Pancreas (tissue), 10 donors: ENCODE data around the gene NPIPB9. TPM values are rescaled to one million over a fixed set of nuclear protein-coding genes. Genes with fewer than 3 reads are reported as not detected.
"Not testable (repeated sequence)": the region's sequence is repeated elsewhere in the genome, so short reads cannot be mapped to it uniquely, and the experiment has no call there.

Source experiments
- ATAC-seq, 4 donors: fragments of 200-7000 bp; cut with Tn5 transposase; one replicate each; pipeline versions ENCODE4 v1.8.0 to v1.9.1; 2020; ENCODE audit warnings: mild to moderate bottlenecking in 4 of 4, moderate library complexity in 4 of 4
- DNase-seq, 6 donors: peaks; one replicate each; pipeline ENCODE4 v3.0.0-alpha.2; 2020
- FAIRE-seq: peaks from 2 replicates; lab custom pipeline; 2012; peaks lifted over from hg19 to GRCh38; lab: Jason Lieb, UNC
- H3K27ac ChIP-seq, 4 donors: fragments of 200-600 bp; sonication (generic); 1 replicate in 3 of 4; 2 replicates in 1 of 4; pipeline versions ENCODE4 v1.5.0 to v1.8.0; 2020
- H3K27me3 ChIP-seq, 4 donors: fragments of 200-600 bp; one replicate each; pipeline ENCODE4 v1.8.0; 2021
- H3K36me3 ChIP-seq, 3 donors: fragments of 200-600 bp; sonication (generic) in 1 of 3; one replicate each; pipeline versions ENCODE4 v1.5.0 to v1.8.0; 2020 to 2021
- H3K4me1 ChIP-seq, 3 donors: fragments of 200-600 bp; one replicate each; pipeline ENCODE4 v1.8.0; 2021
- H3K4me3 ChIP-seq, 4 donors: fragments of 200-600 bp; sonication (generic) in 2 of 4; one replicate each; pipeline versions ENCODE4 v1.5.0 to v1.8.0; 2020 to 2021
- H3K9me3 ChIP-seq, 4 donors: fragments of 200-600 bp; one replicate each; pipeline ENCODE4 v1.8.0; 2021
- WGBS, 2 donors: extraction: QIAGEN DNeasy Blood & Tissue Kit; methylation state at CpG; one replicate each; pipeline ENCODE4 v1.1.7; 2013; 5-methylcytosine and 5-hydroxymethylcytosine counted together
- intact Hi-C, 3 donors: fragments of 100-400 bp; cut with DNase I; formaldehyde crosslinking; loops; one replicate each; pipeline versions ENCODE4 v1.11.1 to v1.14.2; 2022
- polyA plus RNA-seq, 2 donors: library from polyadenylated mRNA; stranded (reverse); fragments of 200-250 nt; gene quantifications; one replicate each; pipeline ENCODE4 v1.2.3, GENCODE V29; 2013
- total RNA-seq, 6 donors: library from RNA; stranded (reverse); fragmentation: NEBNext Ultra II Directional in 4 of 6; extraction: Animal tissue kit (Norgen Biotek cat#: 25700) in 4 of 6; gene quantifications; one replicate each; pipeline versions ENCODE4 v1.2.1 to v1.2.4, GENCODE V29; 2021 to 2023
- donor health status: healthy with polysubstance abuse.
- donor health status: DM: no; HTN: no; CAD: no; lungs with moderate emphysema.
- donor health status: DM: no; HTN: no; CAD: no.
- donor health status: control.
- donor health status: control.
- donor health status: Bipolar disorder and iron deficiency.
- donor health status: DM: yes; HTN: yes; CAD: no.
- donor health status: DM: no; HTN: no; CAD: no.
- donor health status: DM: no; HTN: no; CAD: no.
- donor health status: DM: yes; HTN: yes; CAD: no.

Gene NPIPB9
- 1 to 10 TPM in 1 of 6 donors, under 1 TPM in 4, not detected in 1; 0.46 to 2.5 (median 0.92) TPM for total RNA-seq
- polyA plus RNA-seq: 1 to 10 TPM in 1 of 2 donors, under 1 TPM in 1; 0.57 to 1.1 TPM

DNA sequence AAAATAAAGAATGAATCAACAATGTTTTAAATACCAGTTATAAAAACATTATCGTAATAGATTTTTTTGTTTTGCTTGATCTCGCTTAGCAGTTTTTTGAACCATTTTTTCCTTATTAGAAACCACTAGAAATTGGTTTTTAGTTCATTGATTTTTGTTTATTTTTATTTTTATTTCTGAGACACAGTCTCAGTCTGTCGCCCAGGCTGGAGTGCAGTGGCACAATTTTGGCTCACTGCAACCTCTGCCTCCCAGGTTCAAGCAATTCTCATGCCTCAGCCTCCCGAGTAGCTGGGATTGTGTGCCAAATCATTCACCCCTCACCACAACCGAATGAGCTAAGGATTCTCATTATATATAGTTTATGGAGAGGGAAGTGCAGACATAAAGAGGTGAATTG is at the start of gene NPIPB9:
Gene NPIPB9 (plus strand): TSS at position 301 of the 400 bp plus-strand sequence.
- H3K9me3 ChIP-seq, H3K4me3 ChIP-seq, H3K27ac ChIP-seq, FAIRE-seq, H3K27me3 ChIP-seq, ATAC-seq, H3K36me3 ChIP-seq, DNase-seq, intact Hi-C loops, H3K4me1 ChIP-seq: not testable (repeated sequence)
- WGBS, 2 donors: no CpG with 5 or more reads among the region's 5 CpGs

GRCh38 chr16:28704246-28704645 is 47.3 kb upstream of the NPIPB9 start:
- WGBS, 2 donors: 53 to 67% methylated on average over 4 to 5 of the region's 7 CpGs
- H3K36me3 ChIP-seq, H3K27ac ChIP-seq, H3K27me3 ChIP-seq, intact Hi-C loops, H3K4me3 ChIP-seq, ATAC-seq, H3K9me3 ChIP-seq, FAIRE-seq, DNase-seq, H3K4me1 ChIP-seq: not testable (repeated sequence)

DNA sequence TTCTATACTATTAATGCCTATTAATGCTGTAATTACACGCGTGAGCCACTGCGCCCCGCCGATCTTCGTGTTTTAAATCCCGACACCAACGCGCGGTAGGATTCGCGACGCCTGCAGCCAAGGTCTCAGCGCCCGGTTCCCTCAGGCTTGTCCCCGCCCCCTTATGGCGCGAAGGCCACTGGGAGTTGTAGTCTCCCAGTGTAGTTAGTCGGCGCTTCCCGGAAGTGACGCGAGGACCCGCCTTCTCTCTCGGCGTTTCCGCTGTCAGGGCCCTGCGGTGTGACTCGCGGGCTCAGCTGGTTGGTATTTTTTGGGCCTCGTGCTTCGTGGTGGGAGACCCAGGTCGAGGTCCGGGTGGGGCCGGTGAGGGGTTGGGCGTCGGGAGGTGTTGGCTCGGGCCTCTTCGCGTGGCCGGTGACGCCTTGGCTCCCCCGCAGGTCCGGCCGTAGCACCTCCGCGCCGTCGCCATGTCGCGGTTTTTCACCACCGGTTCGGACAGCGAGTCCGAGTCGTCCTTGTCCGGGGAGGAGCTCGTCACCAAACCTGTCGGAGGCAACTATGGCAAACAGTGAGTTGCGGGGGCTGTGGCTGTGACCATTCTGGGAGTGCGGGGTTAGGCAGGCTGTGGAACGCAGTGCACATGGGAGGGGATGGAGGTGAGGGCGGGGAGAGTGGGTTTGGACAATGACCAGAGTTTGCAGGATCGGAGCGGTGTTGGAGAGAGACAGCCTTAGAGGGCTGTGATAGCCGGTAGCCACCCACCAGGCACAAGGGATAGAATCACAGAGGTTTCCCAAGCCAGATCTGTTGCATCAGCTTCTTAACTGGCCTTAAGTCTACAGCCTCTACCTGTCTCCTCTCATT is 40.1 kb upstream of the NPIPB9 start, which contains the start of gene EIF3C:
Gene EIF3C (plus strand): TSS at position 245 of the 864 bp plus-strand sequence. CDS start 223 bp downstream, at position 468.
- H3K4me3 ChIP-seq, H3K36me3 ChIP-seq, DNase-seq, H3K9me3 ChIP-seq, H3K27ac ChIP-seq, intact Hi-C loops, H3K27me3 ChIP-seq, H3K4me1 ChIP-seq: not testable (repeated sequence)
- no CpG with 5 or more reads among the region's 66 CpGs for WGBS, 2 donors
- FAIRE-seq (peak; percentile 56), ATAC-seq (peak; percentile 100)

DNA sequence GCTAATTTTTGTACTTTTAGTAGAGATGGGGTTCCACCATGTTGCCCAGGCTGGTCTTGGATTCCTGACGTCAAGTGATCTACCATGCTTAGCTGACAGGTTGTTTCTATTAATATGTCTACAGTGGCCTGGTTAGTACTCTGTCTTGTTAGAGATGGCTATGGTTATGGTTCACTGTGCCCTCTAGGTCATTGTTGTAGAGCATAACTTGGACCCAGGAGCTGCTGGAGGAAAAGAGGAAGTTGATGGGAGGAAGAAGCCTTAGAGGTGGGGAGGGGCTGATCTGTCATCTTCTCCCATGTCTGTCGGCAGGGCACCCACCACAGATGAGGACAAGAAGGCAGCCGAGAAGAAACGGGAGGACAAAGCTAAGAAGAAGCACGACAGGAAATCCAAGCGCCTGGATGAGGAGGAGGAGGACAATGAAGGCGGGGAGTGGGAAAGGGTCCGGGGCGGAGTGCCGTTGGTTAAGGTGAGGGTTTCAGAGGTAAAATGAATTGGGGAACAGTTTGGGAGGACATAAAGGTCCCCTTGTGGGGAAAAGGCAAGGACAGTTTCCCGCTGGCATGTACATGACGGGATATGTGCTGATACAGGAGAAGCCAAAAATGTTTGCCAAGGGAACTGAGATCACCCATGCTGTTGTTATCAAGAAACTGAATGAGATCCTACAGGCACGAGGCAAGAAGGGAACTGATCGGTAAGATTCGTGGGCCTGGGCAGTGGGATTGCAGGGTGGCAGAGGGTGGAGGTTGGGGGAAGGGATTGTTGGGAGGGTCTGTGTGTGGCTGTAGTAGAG is 28.5 kb upstream of the NPIPB9 start:
- FAIRE-seq, H3K27ac ChIP-seq, DNase-seq, H3K27me3 ChIP-seq, ATAC-seq, H3K9me3 ChIP-seq, intact Hi-C loops, H3K4me1 ChIP-seq, H3K4me3 ChIP-seq, H3K36me3 ChIP-seq: not testable (repeated sequence)
- 95 to 96% methylated on average over 10 to 11 of the region's 15 CpGs for WGBS, 2 donors

GRCh38 chr16:28731253-28731652 is 20.3 kb upstream of the NPIPB9 start:
- H3K27ac ChIP-seq, FAIRE-seq, H3K4me1 ChIP-seq, DNase-seq, H3K36me3 ChIP-seq, intact Hi-C loops, H3K4me3 ChIP-seq, H3K9me3 ChIP-seq, H3K27me3 ChIP-seq, ATAC-seq: not testable (repeated sequence)
- no CpG with 5 or more reads among the region's 5 CpGs for WGBS, 2 donors

GRCh38 chr16:28732455-28733124 is 19.0 kb upstream of the NPIPB9 start:
- H3K4me1 ChIP-seq, H3K27ac ChIP-seq, H3K4me3 ChIP-seq, H3K9me3 ChIP-seq, ATAC-seq, H3K27me3 ChIP-seq, H3K36me3 ChIP-seq, DNase-seq, intact Hi-C loops, FAIRE-seq: not testable (repeated sequence)
- WGBS, 2 donors: 85% methylated on average over 2 of the region's 9 CpGs; no CpG with 5 or more reads in 1 of the 2 donors

GRCh38 chr16:28739787-28740186 is 11.8 kb upstream of the NPIPB9 start:
- ATAC-seq (peak; percentile 59 to 85 (median 82)), DNase-seq (peak in 1 of 6 donors; percentile 4)
- FAIRE-seq, intact Hi-C loops, H3K27me3 ChIP-seq, H3K36me3 ChIP-seq, H3K27ac ChIP-seq, H3K9me3 ChIP-seq, H3K4me3 ChIP-seq, H3K4me1 ChIP-seq: not testable (repeated sequence)
- WGBS, 2 donors: 11% methylated on average over 6 of the region's 9 CpGs; no CpG with 5 or more reads in 1 of the 2 donors

- 5% methylated on average over 13 of the region's 27 CpGs; no CpG with 5 or more reads in 1 of the 2 donors for WGBS, 2 donors
- DNase-seq (peak in 3 of 6 donors; percentile 10 to 12 (median 10)), ATAC-seq (peak; percentile 46 to 57 (median 52))
- H3K27ac ChIP-seq, H3K36me3 ChIP-seq, H3K27me3 ChIP-seq, FAIRE-seq, H3K4me3 ChIP-seq, H3K9me3 ChIP-seq, H3K4me1 ChIP-seq, intact Hi-C loops: not testable (repeated sequence)
Measured at GRCh38 chr16:28740631-28741030, 11.0 kb upstream of the NPIPB9 start.

DNA sequence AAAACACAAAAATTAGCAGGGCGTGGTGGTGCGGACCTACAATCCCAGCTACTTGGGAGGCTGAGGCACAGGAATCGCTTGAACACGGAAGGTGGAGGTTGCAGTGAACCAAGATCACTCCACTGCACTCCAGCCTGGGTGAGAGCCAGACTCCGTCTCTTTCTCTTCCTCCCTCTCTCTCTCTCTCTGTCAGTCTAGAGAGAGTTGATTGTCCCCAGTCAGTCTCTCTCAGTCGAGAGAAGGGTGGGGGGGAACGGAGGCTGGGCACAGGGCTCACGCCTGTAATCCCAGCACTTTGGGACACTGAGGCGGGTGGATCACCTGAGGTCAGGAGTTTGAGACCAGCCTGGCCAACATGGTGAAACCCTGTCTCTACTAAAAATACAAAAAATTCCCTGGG is 10.3 kb upstream of the NPIPB9 start:
- WGBS, 2 donors: 50 to 59% methylated on average over 2 to 4 of the region's 9 CpGs
- H3K4me3 ChIP-seq, ATAC-seq, H3K4me1 ChIP-seq, H3K9me3 ChIP-seq, intact Hi-C loops, H3K27ac ChIP-seq, H3K27me3 ChIP-seq, H3K36me3 ChIP-seq, FAIRE-seq: not testable (repeated sequence)
- peak in 3 of 6 donors; percentile 3 to 13 (median 10) for DNase-seq

DNA sequence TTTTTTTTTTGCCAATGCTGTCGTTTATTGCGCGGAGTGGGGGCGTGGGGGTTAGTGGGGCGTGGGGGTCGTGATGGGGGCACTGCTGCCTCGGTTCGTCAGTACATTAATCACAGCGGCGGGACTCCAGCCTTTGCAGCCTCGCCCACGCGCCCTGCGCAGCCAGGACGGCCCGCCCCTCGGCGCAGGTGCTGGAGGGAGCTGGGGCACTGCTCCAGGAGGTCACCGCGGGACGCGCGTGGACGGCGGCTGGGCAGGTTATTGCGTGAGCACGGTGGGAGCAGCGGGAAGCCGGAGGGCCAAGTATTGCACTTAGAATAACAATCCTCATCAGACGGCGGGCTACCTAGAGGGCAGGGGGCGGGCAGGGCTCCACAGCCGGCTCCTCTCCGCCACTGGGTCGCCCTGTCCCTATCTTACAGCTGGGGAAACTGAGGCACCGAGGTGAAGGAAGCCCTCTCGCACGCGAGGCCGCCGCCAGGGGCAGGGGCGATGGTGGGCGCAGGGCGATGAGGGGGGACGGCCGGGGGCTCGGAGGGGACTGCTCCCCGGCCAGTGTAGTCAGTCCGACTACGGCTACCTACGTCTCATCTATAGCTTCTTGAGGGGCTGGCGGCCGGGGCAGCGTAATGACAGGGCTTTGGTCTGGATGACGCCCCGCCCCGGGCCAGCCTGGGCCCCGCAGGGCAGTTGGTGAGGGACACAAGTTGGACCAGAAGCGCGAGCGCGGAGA is 4.8 kb upstream of the NPIPB9 start:
- WGBS, 2 donors: 18 to 20% methylated on average over 7 to 29 of the region's 62 CpGs
- H3K9me3 ChIP-seq, intact Hi-C loops, ATAC-seq, FAIRE-seq, H3K27me3 ChIP-seq, H3K4me3 ChIP-seq, H3K36me3 ChIP-seq, H3K27ac ChIP-seq, H3K4me1 ChIP-seq: not testable (repeated sequence)
- peak in 2 of 6 donors; percentile 29 to 40 for DNase-seq
